Measurements from ENCODE around the gene ZNF423. TPM values are rescaled to one million over a fixed set of nuclear protein-coding genes. Genes with fewer than 3 reads are reported as not detected.

The ZNF423 gene
- total RNA-seq, 1 experiment from 2014 or later: 11.1 TPM

GRCh38 chr16:49811644-49812334 is 44.1 kb downstream of the ZNF423 start:
- ChIA-PET POLR2A (ENCODE audit: low non-redundant PET) (no interaction called here), CTCF (no interaction called here)
- intact Hi-C loops (cut with micrococcal nuclease; ENCODE audit: unreplicated experiment): no loop called here
- no peaks in the 10 kb centered on the region for H3K4me1 ChIP-seq (ENCODE audit: insufficient read depth, low read length, poor library complexity, severe bottlenecking)
- H3K36me3 ChIP-seq (ENCODE audit: insufficient read depth, low read length, poor library complexity, severe bottlenecking): no peaks in the 10 kb centered on the region
- DNase-seq (ENCODE audit: low spot score): no peak
- no peak overlapping the region for H3K27ac ChIP-seq (ENCODE audit: low read depth, low read length, poor library complexity, severe bottlenecking)
- H3K9me3 ChIP-seq (ENCODE audit: low read depth, low read length, poor library complexity, severe bottlenecking): no peaks in the 10 kb centered on the region
- BruUV-seq (replicated peaks): no TSS peak
- TF ChIP-seq CTCF (conservative IDR thresholded peaks at IDR 0.05; ENCODE audit: low read depth, low read length): no peak
- no peaks in the 10 kb centered on the region for H3K27me3 ChIP-seq (replicated peaks; ENCODE audit: insufficient read depth, low read depth, low read length, poor library complexity)
- no peak overlapping the region for H3K4me3 ChIP-seq (ENCODE audit: low read depth, low read length, poor library complexity, severe bottlenecking)

- CTCF ChIA-PET: no interaction called here
- TF ChIP-seq EZH2 (IDR thresholded peaks at IDR 0.05; ENCODE audit: borderline replicate concordance, low read depth, low read length, poor library complexity, severe bottlenecking) (no peak), CTCF (conservative IDR thresholded peaks at IDR 0.05; ENCODE audit: low read depth, low read length) (no peak)
These were observed 45.1 kb downstream of the ZNF423 start for GRCh38 chr16:49810831-49811230.

GRCh38 chr16:49809561-49809960 is 46.4 kb downstream of the ZNF423 start:
- TF ChIP-seq CTCF (conservative IDR thresholded peaks at IDR 0.05; ENCODE audit: low read depth, low read length): no peak
- TF ChIP-seq EZH2 (IDR thresholded peaks at IDR 0.05; ENCODE audit: borderline replicate concordance, low read depth, low read length, poor library complexity, severe bottlenecking): no peak
- H3K27me3 ChIP-seq (replicated peaks; ENCODE audit: insufficient read depth, low read depth, low read length, poor library complexity): no peaks in the 10 kb centered on the region
- no peak for DNase-seq (ENCODE audit: low spot score)
- CTCF ChIA-PET: no interaction called here
- H3K36me3 ChIP-seq (ENCODE audit: insufficient read depth, low read length, poor library complexity, severe bottlenecking): no peaks in the 10 kb centered on the region
- no TSS peak for BruUV-seq (replicated peaks)
- H3K4me3 ChIP-seq (ENCODE audit: low read depth, low read length, poor library complexity, severe bottlenecking): no peak overlapping the region
- H3K4me1 ChIP-seq (ENCODE audit: insufficient read depth, low read length, poor library complexity, severe bottlenecking): no peaks in the 10 kb centered on the region
- POLR2A ChIA-PET (ENCODE audit: low non-redundant PET): no interaction called here
- intact Hi-C loops (cut with micrococcal nuclease; ENCODE audit: unreplicated experiment): no loop called here
- H3K27ac ChIP-seq (ENCODE audit: low read depth, low read length, poor library complexity, severe bottlenecking): no peak overlapping the region
- H3K9me3 ChIP-seq (ENCODE audit: low read depth, low read length, poor library complexity, severe bottlenecking): no peaks in the 10 kb centered on the region

More at GRCh38 chr16:49810831-49811230, 45.1 kb downstream of the ZNF423 start:
- POLR2A ChIA-PET (ENCODE audit: low non-redundant PET): no interaction called here
- Histone ChIP-seq H3K36me3 (ENCODE audit: insufficient read depth, low read length, poor library complexity, severe bottlenecking) (no peaks in the 10 kb centered on the region), H3K27ac (ENCODE audit: low read depth, low read length, poor library complexity, severe bottlenecking) (no peak overlapping the region), H3K4me3 (ENCODE audit: low read depth, low read length, poor library complexity, severe bottlenecking) (no peak overlapping the region), H3K9me3 (ENCODE audit: low read depth, low read length, poor library complexity, severe bottlenecking) (no peaks in the 10 kb centered on the region), H3K4me1 (ENCODE audit: insufficient read depth, low read length, poor library complexity, severe bottlenecking) (no peaks in the 10 kb centered on the region), H3K27me3 (replicated peaks; ENCODE audit: insufficient read depth, low read depth, low read length, poor library complexity) (no peaks in the 10 kb centered on the region)
- intact Hi-C loops (cut with micrococcal nuclease; ENCODE audit: unreplicated experiment): no loop called here
- BruUV-seq (replicated peaks): no TSS peak
- no peak for DNase-seq (ENCODE audit: low spot score)
